Astrocyte (in vitro differentiated cells and primary cell): ENCODE measurements around the gene PPP4R4.

Experiments used
- CTCF ChIP-seq: IDR thresholded peaks from 2 replicates; pipeline ENCODE4 v1.5.1; 2011; ENCODE audit warnings: low read depth, mild to moderate bottlenecking, inconsistent platforms, low read length, moderate library complexity; ENCODE audit not compliant: insufficient read depth
- EZH2 ChIP-seq: IDR thresholded peaks from 2 replicates; pipeline ENCODE4 v1.6.1; 2012; ENCODE audit warnings: mild to moderate bottlenecking, low read length, inconsistent platforms; ENCODE audit not compliant: insufficient read depth

GRCh38 chr14:94269156-94269555, 95.0 kb downstream of the PPP4R4 start:
- TF ChIP-seq CTCF = no peak
- TF ChIP-seq EZH2 = no peak
